Left ventricle myocardium inferior (tissue), 1 donor: ENCODE measurements around the gene WFIKKN2. TPM values are rescaled to one million over a fixed set of nuclear protein-coding genes. Genes with fewer than 3 reads are reported as not detected.

Source experiments
- DNase-seq: peaks from one replicate; pipeline ENCODE4 v3.0.0-alpha.2; 2020
- H3K27ac ChIP-seq: fragments of 200-600 bp; replicated peaks from 2 replicates; pipeline ENCODE4 v1.8.0; 2021
- H3K27me3 ChIP-seq: fragments of 200-600 bp; 2 replicates; pipeline ENCODE4 v1.8.0; 2021; ENCODE audit warnings: low read depth
- H3K36me3 ChIP-seq: fragments of 200-600 bp; 2 replicates; pipeline ENCODE4 v1.8.0; 2021
- H3K4me1 ChIP-seq: fragments of 200-600 bp; 2 replicates; pipeline ENCODE4 v1.8.0; 2021
- H3K4me3 ChIP-seq: fragments of 200-600 bp; 2 replicates; pipeline ENCODE4 v1.8.0; 2021; ENCODE audit warnings: mild to moderate bottlenecking, moderate library complexity
- H3K9me3 ChIP-seq: fragments of 200-600 bp; replicated peaks from 2 replicates; pipeline ENCODE4 v1.8.0; 2021
- CTCF ChIP-seq: fragments of 200-600 bp; IDR thresholded peaks from 2 replicates; pipeline ENCODE4 v1.8.0; 2021; ENCODE audit warnings: antibody characterized with exemption, mild to moderate bottlenecking, borderline replicate concordance
- intact Hi-C: fragments of 100-400 bp; cut with micrococcal nuclease; formaldehyde crosslinking; loops from one replicate; pipeline ENCODE4 v1.11.0; 2022
- total RNA-seq: library from RNA; stranded (reverse); fragmentation: NEBNext Ultra II Directional; extraction: Animal tissue kit (Norgen Biotek cat#: 25700); gene quantifications from one replicate; pipeline ENCODE4 v1.2.1, GENCODE V29; 2021
- donor health status: DM: no; HTN: yes; CAD: no; lungs with severe emphysema.

The WFIKKN2 gene
- total RNA-seq, 1 donor from 2014 or later, result 0.25 TPM

GRCh38 chr17:50883850-50884438 lies 48.6 kb downstream of the WFIKKN2 start:
- no peak for TF ChIP-seq CTCF
- no peak overlapping the region for H3K4me3 ChIP-seq
- peaks cover 15% of the 10 kb centered on the region for H3K4me1 ChIP-seq
- peaks cover 10% of the 10 kb centered on the region for H3K9me3 ChIP-seq
- DNase-seq, result no peak
- H3K36me3 ChIP-seq, result no peaks in the 10 kb centered on the region
- intact Hi-C loops, result no loop called here
- no peaks in the 10 kb centered on the region for H3K27me3 ChIP-seq
- peak overlapping the region; percentile 36 for H3K27ac ChIP-seq

GRCh38 chr17:50884439-50885311 lies 49.3 kb downstream of the WFIKKN2 start:
- H3K27ac ChIP-seq, result peak overlapping the region; percentile 36
- no peaks in the 10 kb centered on the region for H3K27me3 ChIP-seq
- DNase-seq, result no peak

GRCh38 chr17:50887705-50888245 lies 52.4 kb downstream of the WFIKKN2 start:
- Histone ChIP-seq H3K4me3 (no peak overlapping the region), H3K9me3 (no peaks in the 10 kb centered on the region), H3K36me3 (no peaks in the 10 kb centered on the region), H3K27ac (no peak overlapping the region), H3K27me3 (no peaks in the 10 kb centered on the region), H3K4me1 (peaks cover 21% of the 10 kb centered on the region)
- no peak for TF ChIP-seq CTCF
- intact Hi-C loops, result no loop called here
- DNase-seq, result no peak

More at GRCh38 chr17:50884439-50885311, 49.3 kb downstream of the WFIKKN2 start:
- peaks cover 21% of the 10 kb centered on the region for H3K4me1 ChIP-seq
- no peaks in the 10 kb centered on the region for H3K36me3 ChIP-seq
- H3K4me3 ChIP-seq, result no peak overlapping the region
- H3K9me3 ChIP-seq, result peaks cover 5% of the 10 kb centered on the region
- no peak for TF ChIP-seq CTCF
- intact Hi-C loops, result no loop called here

- TF ChIP-seq CTCF, result peak; percentile 12
- no peaks in the 10 kb centered on the region for H3K27me3 ChIP-seq
- H3K27ac ChIP-seq, result peak overlapping the region; percentile 43
- H3K4me1 ChIP-seq, result peaks cover 11% of the 10 kb centered on the region
- no peaks in the 10 kb centered on the region for H3K36me3 ChIP-seq
- intact Hi-C loops, result no loop called here
- no peak overlapping the region for H3K4me3 ChIP-seq
- DNase-seq, result no peak
- H3K9me3 ChIP-seq, result no peaks in the 10 kb centered on the region
Measured at GRCh38 chr17:50889528-50890118, 54.2 kb downstream of the WFIKKN2 start.

DNA sequence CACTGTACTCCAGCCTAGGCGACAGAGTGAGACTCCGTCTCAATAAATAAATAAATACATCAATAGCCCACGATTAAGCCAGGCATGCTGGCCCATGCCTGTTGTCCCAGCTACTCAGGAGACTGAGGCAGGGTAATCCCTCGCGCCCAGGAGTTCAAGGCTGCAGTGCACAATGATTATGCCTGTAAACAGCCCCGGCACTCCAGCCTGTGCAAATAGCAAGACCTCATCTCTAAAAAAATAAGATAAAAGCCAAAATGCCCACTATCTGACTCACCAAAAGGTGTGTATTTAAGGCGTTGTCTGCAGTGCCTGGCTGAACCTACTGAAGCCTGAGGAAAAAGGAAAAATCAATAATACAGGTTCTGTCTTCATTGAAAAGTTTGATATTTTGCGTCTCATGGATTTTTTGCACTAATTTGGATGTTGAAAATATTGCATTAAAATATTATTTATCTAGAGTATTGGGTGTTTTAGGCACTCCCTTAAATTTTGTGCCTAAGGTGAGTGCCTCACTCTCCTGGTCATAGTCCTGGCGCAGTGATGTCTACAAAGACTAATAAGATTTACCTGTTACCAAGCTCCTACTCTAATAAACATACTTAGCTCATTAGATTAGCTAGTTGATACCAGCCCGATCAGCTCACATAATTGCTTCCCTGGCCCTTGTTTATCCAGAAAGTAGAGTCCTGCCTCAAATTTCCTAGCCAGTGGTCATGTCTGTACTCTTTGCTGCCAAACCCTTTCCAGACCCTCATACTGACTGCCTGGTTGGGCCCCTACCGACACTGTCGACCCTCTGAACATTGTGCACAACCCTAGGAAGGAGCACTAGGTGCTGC lies 55.5 kb downstream of the WFIKKN2 start:
- no peaks in the 10 kb centered on the region for H3K36me3 ChIP-seq
- no peaks in the 10 kb centered on the region for H3K9me3 ChIP-seq
- no peak overlapping the region for H3K27ac ChIP-seq
- intact Hi-C loops, result no loop called here
- H3K27me3 ChIP-seq, result no peaks in the 10 kb centered on the region
- no peak overlapping the region for H3K4me3 ChIP-seq
- no peak for TF ChIP-seq CTCF
- no peak for DNase-seq
- H3K4me1 ChIP-seq, result peaks cover 6% of the 10 kb centered on the region
